ENCODE data around the gene FTO.
A peak's percentile ranks its signal among the peaks of the same experiment; 100 is the strongest.

The FTO gene

GRCh38 chr16:53703590-53704444 is at the start of gene FTO, which contains the start of gene RPGRIP1L:
Gene FTO (plus strand): TSS chr16:53704156.
Gene RPGRIP1L (minus strand): TSS chr16:53703859. CDS start chr16:53700723, 3,136 bp downstream.
- no peak for TF ChIP-seq CTCF (IDR thresholded peaks at IDR 0.05; ENCODE audit: control insufficient read depth, extremely low read depth, insufficient read depth)

GRCh38 chr16:53654946-53655345 is 49.0 kb upstream of the FTO start:
- no peak for DNase-seq (ENCODE audit: low read depth)
- TF ChIP-seq CTCF (IDR thresholded peaks at IDR 0.05; ENCODE audit: control insufficient read depth, extremely low read depth, insufficient read depth), result no peak
- H3K4me3 ChIP-seq (ENCODE audit: low read depth, low read length), result no peak overlapping the region

More at GRCh38 chr16:53703590-53704444, at the start of gene FTO, which contains the start of gene RPGRIP1L:
- DNase-seq (ENCODE audit: low read depth), result peak; percentile 99
- peak within 1 kb of the TSS; percentile 88 for H3K4me3 ChIP-seq (ENCODE audit: low read depth, low read length)

GRCh38 chr16:53662072-53662471 is 41.9 kb upstream of the FTO start:
- no peak for TF ChIP-seq CTCF (IDR thresholded peaks at IDR 0.05; ENCODE audit: control insufficient read depth, extremely low read depth, insufficient read depth)
- DNase-seq (ENCODE audit: low read depth), result no peak

GRCh38 chr16:53664724-53665345 is 39.1 kb upstream of the FTO start:
- no peak for TF ChIP-seq CTCF (IDR thresholded peaks at IDR 0.05; ENCODE audit: control insufficient read depth, extremely low read depth, insufficient read depth)
- no peak overlapping the region for H3K4me3 ChIP-seq (ENCODE audit: low read depth, low read length)
- no peak for DNase-seq (ENCODE audit: low read depth)

More at GRCh38 chr16:53662072-53662471, 41.9 kb upstream of the FTO start:
- H3K4me3 ChIP-seq (ENCODE audit: low read depth, low read length), result no peak overlapping the region

GRCh38 chr16:53666786-53667415 is 37.1 kb upstream of the FTO start:
- TF ChIP-seq CTCF (IDR thresholded peaks at IDR 0.05; ENCODE audit: control insufficient read depth, extremely low read depth, insufficient read depth), result no peak
- no peak for DNase-seq (ENCODE audit: low read depth)
- H3K4me3 ChIP-seq (ENCODE audit: low read depth, low read length), result no peak overlapping the region

GRCh38 chr16:53668869-53669268 is 35.1 kb upstream of the FTO start:
- DNase-seq (ENCODE audit: low read depth), result no peak

More at GRCh38 chr16:53668869-53669268, 35.1 kb upstream of the FTO start:
- TF ChIP-seq CTCF (IDR thresholded peaks at IDR 0.05; ENCODE audit: control insufficient read depth, extremely low read depth, insufficient read depth), result no peak
- H3K4me3 ChIP-seq (ENCODE audit: low read depth, low read length), result no peak overlapping the region
